Caco-2 (cell line): ENCODE results near the gene KLHDC2. TPM values are rescaled to one million over a fixed set of nuclear protein-coding genes. Genes with fewer than 3 reads are reported as not detected.

ENCODE experiments used
- BruUV-seq: library from RNA; stranded (reverse); fragments of 400-500 nt; replicated peaks from 2 replicates; lab custom pipeline; 2021; lab: Mats Ljungman, UMichigan
- CTCF ChIA-PET: fragments of 300-600 bp; sonication (Branson Sonifier 250); formaldehyde crosslinking; loops from one replicate; lab custom pipeline; 2022; ENCODE audit warnings: antibody characterized with exemption; lab: Charles Lee
- POLR2A ChIA-PET: fragments of 300-600 bp; sonication (Branson Sonifier 250); formaldehyde crosslinking; loops from one replicate; lab custom pipeline; 2022; ENCODE audit warnings: antibody characterized with exemption; lab: Charles Lee
- DNase-seq, 2 experiments: peaks; one replicate each; pipeline versions ENCODE4 v3.0.0 to v3.0.0-alpha.2; 2020 to 2022
- H3K27me3 ChIP-seq: replicated peaks from 2 replicates; pipeline ENCODE4 v1.6.0; 2011; ENCODE audit warnings: low read length; ENCODE audit not compliant: control insufficient read depth, insufficient read depth
- H3K36me3 ChIP-seq: 2 replicates; pipeline ENCODE4 v1.5.1; 2011; ENCODE audit warnings: low read length; ENCODE audit not compliant: control insufficient read depth, insufficient read depth
- H3K4me1 ChIP-seq: fragments of 250-450 bp; sonication (Bioruptor Pico); 2 replicates; pipeline ENCODE4 v1.5.1; 2020; ENCODE audit warnings: mild to moderate bottlenecking
- H3K4me3 ChIP-seq: 2 replicates; pipeline ENCODE4 v1.5.1; 2011; ENCODE audit warnings: low read depth, mild to moderate bottlenecking, control low read depth, low read length
- H3K9me3 ChIP-seq: fragments of 250-450 bp; sonication (Bioruptor Pico); 2 replicates; pipeline ENCODE4 v1.5.1; 2020; ENCODE audit warnings: mild to moderate bottlenecking, moderate library complexity
- H3K27ac Mint-ChIP-seq: one replicate; pipeline ENCODE4 v1.8.0; 2022; ENCODE audit warnings: mixed read lengths; ENCODE audit not compliant: unreplicated experiment
- H3K27me3 Mint-ChIP-seq: one replicate; pipeline ENCODE4 v1.8.0; 2022; ENCODE audit warnings: mixed read lengths; ENCODE audit not compliant: insufficient read depth, unreplicated experiment
- H3K36me3 Mint-ChIP-seq: one replicate; pipeline ENCODE4 v1.8.0; 2022; ENCODE audit warnings: mild to moderate bottlenecking, mixed read lengths; ENCODE audit not compliant: insufficient read depth, unreplicated experiment
- H3K4me1 Mint-ChIP-seq: one replicate; pipeline ENCODE4 v1.8.0; 2022; ENCODE audit warnings: low read depth, mixed read lengths; ENCODE audit not compliant: unreplicated experiment
- H3K4me3 Mint-ChIP-seq: one replicate; pipeline ENCODE4 v1.8.0; 2022; ENCODE audit warnings: mild to moderate bottlenecking, moderate library complexity, mixed read lengths; ENCODE audit not compliant: unreplicated experiment
- H3K9me3 Mint-ChIP-seq: one replicate; pipeline ENCODE4 v1.8.0; 2022; ENCODE audit warnings: mixed read lengths; ENCODE audit not compliant: unreplicated experiment
- CTCF ChIP-seq, 2 experiments: fragments of 200-600 bp in 1 of 2; IDR thresholded peaks; 1 replicate in 1 of 2; 2 replicates in 1 of 2; pipeline versions ENCODE4 v1.5.1 to v1.8.0; 2011 to 2022; ENCODE audit warnings: antibody characterized with exemption in 1 of 2, control low read depth in 1 of 2, inconsistent platforms in 1 of 2, low read depth in 1 of 2, low read length in 1 of 2, mild to moderate bottlenecking in 1 of 2, moderate library complexity in 1 of 2; ENCODE audit not compliant: insufficient read depth in 1 of 2, severe bottlenecking in 1 of 2, unreplicated experiment in 1 of 2
- intact Hi-C: fragments of 100-400 bp; cut with micrococcal nuclease; formaldehyde crosslinking; loops from one replicate; pipeline ENCODE4 v1.10.0; 2022; ENCODE audit not compliant: unreplicated experiment
- total RNA-seq: library from RNA; stranded (reverse); gene quantifications from 2 replicates; pipeline ENCODE4 v1.2.3, GENCODE V29; 2022

KLHDC2 gene
- total RNA-seq, 1 experiment from 2014 or later = 89.4 TPM

GRCh38 chr14:49783394-49784014 lies 15.6 kb downstream of the KLHDC2 start:
- Mint-ChIP-seq H3K9me3 (no peaks in the 10 kb centered on the region), H3K4me1 (no peaks in the 10 kb centered on the region), H3K36me3 (peaks cover 95% of the 10 kb centered on the region), H3K27ac (no peak overlapping the region), H3K4me3 (no peak overlapping the region), H3K27me3 (no peaks in the 10 kb centered on the region)
- POLR2A ChIA-PET = no interaction called here
- CTCF ChIA-PET = no interaction called here
- Histone ChIP-seq H3K27me3 (no peaks in the 10 kb centered on the region), H3K9me3 (no peaks in the 10 kb centered on the region), H3K36me3 (no peaks in the 10 kb centered on the region), H3K4me1 (no peaks in the 10 kb centered on the region), H3K4me3 (no peak overlapping the region)
- no peak for TF ChIP-seq CTCF (IDR thresholded peaks at IDR 0.05; ENCODE audit: insufficient read depth in 1 of 2, low read depth in 1 of 2, low read length in 1 of 2, severe bottlenecking in 1 of 2, unreplicated experiment in 1 of 2)
- no peak for DNase-seq
- no TSS peak for BruUV-seq
- intact Hi-C loops = no loop called here

GRCh38 chr14:49786315-49786714 lies 18.4 kb downstream of the KLHDC2 start:
- BruUV-seq = no TSS peak
- no peak overlapping the region for H3K27ac Mint-ChIP-seq
- CTCF ChIA-PET = no interaction called here

GRCh38 chr14:49792618-49793017 lies 24.7 kb downstream of the KLHDC2 start:
- Histone ChIP-seq H3K9me3 (no peaks in the 10 kb centered on the region), H3K27me3 (no peaks in the 10 kb centered on the region), H3K36me3 (no peaks in the 10 kb centered on the region), H3K4me1 (peaks cover 11% of the 10 kb centered on the region), H3K4me3 (no peak overlapping the region)
- DNase-seq = no peak
- Mint-ChIP-seq H3K27me3 (no peaks in the 10 kb centered on the region), H3K27ac (no peak overlapping the region), H3K9me3 (no peaks in the 10 kb centered on the region), H3K36me3 (peaks cover 97% of the 10 kb centered on the region), H3K4me3 (no peak overlapping the region), H3K4me1 (peaks cover 13% of the 10 kb centered on the region)
- POLR2A ChIA-PET = no interaction called here
- CTCF ChIA-PET = no interaction called here
- BruUV-seq = no TSS peak
- intact Hi-C loops = no loop called here
- TF ChIP-seq CTCF (IDR thresholded peaks at IDR 0.05; ENCODE audit: insufficient read depth in 1 of 2, low read depth in 1 of 2, low read length in 1 of 2, severe bottlenecking in 1 of 2, unreplicated experiment in 1 of 2) = no peak

More at GRCh38 chr14:49786315-49786714, 18.4 kb downstream of the KLHDC2 start:
- Mint-ChIP-seq H3K4me1 (peaks cover 13% of the 10 kb centered on the region), H3K36me3 (peaks cover 96% of the 10 kb centered on the region), H3K4me3 (no peak overlapping the region), H3K9me3 (no peaks in the 10 kb centered on the region), H3K27me3 (no peaks in the 10 kb centered on the region)
- intact Hi-C loops = no loop called here
- DNase-seq = no peak
- no peak for TF ChIP-seq CTCF (IDR thresholded peaks at IDR 0.05; ENCODE audit: insufficient read depth in 1 of 2, low read depth in 1 of 2, low read length in 1 of 2, severe bottlenecking in 1 of 2, unreplicated experiment in 1 of 2)
- H3K36me3 ChIP-seq = no peaks in the 10 kb centered on the region
- peaks cover 11% of the 10 kb centered on the region for H3K4me1 ChIP-seq
- no peaks in the 10 kb centered on the region for H3K27me3 ChIP-seq
- POLR2A ChIA-PET = no interaction called here
- H3K9me3 ChIP-seq = no peaks in the 10 kb centered on the region
- no peak overlapping the region for H3K4me3 ChIP-seq
